ENCODE measurements around the gene SAMD4A.

GRCh38 chr14:54829486-54830224 is 262.7 kb downstream of the SAMD4A start:
- TF ChIP-seq, protein P1, sequence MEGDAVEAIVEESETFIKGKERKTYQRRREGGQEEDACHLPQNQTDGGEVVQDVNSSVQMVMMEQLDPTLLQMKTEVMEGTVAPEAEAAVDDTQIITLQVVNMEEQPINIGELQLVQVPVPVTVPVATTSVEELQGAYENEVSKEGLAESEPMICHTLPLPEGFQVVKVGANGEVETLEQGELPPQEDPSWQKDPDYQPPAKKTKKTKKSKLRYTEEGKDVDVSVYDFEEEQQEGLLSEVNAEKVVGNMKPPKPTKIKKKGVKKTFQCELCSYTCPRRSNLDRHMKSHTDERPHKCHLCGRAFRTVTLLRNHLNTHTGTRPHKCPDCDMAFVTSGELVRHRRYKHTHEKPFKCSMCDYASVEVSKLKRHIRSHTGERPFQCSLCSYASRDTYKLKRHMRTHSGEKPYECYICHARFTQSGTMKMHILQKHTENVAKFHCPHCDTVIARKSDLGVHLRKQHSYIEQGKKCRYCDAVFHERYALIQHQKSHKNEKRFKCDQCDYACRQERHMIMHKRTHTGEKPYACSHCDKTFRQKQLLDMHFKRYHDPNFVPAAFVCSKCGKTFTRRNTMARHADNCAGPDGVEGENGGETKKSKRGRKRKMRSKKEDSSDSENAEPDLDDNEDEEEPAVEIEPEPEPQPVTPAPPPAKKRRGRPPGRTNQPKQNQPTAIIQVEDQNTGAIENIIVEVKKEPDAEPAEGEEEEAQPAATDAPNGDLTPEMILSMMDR (conservative IDR thresholded peaks at IDR 0.05 in 1 of 2, IDR thresholded peaks at IDR 0.05 in 1 of 2; ENCODE audit: low read depth in 1 of 2, low read length in 2 of 2) = no peak
- TF ChIP-seq EZH2 (IDR thresholded peaks at IDR 0.05; ENCODE audit: low read length, missing control alignments) = no peak

Data from fibroblast of lung (primary cell).